Fibroblast of pulmonary artery (primary cell): ENCODE results near the gene NT5E.
"Not testable (repeated sequence)": the region's sequence is repeated elsewhere in the genome, so short reads cannot be mapped to it uniquely, and the experiment has no call there.

ENCODE experiments used
- DNase-seq: peaks from one replicate; pipeline ENCODE4 v3.0.0-alpha.2; 2010; ENCODE audit warnings: low read depth
- H3K4me3 ChIP-seq: replicated peaks from 2 replicates; pipeline ENCODE4 v1.5.1; 2011; ENCODE audit warnings: low read depth, mild to moderate bottlenecking, control low read depth, low read length, moderate library complexity
- TF ChIP-seq, protein P1 (sequence below): IDR thresholded peaks from 2 replicates; pipeline ENCODE4 v1.5.1; 2011; ENCODE audit warnings: mild to moderate bottlenecking, control low read depth, low read length, inconsistent platforms; ENCODE audit errors: missing control alignments

Gene NT5E

DNA sequence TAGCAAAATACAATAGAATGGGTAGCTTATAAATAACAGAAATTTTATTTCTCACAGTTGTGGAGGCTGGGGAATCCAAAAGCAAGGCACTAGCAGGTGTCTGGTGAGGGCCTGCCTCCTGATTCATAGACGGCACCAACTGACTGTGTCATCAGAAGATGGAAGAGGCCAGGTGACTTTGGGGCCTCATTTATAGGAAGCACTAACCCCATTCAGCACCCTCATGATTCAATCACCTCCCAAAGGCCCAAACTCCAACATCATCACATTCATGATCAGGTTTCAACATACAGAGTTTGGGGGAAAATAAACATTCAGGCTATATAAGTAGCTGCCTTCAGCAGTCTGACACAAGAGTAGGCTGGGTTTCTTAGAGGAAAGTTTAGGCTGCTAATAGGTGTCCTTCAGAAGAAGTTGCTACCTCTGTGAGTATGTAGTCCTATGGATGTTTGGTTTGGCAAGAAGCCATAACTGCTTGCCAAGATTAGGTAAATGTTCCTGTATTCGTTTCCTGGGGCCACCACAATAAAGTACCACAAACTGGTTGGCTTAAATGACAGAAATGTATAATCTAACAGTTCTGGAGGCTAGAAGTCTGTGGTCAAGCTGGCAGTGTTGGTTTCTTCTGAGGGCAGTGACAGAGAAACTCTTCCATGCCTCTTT lies 48.8 kb downstream of the NT5E start:
- no peak overlapping the region for H3K4me3 ChIP-seq
- peak; percentile 59 for DNase-seq
- TF ChIP-seq, protein P1, sequence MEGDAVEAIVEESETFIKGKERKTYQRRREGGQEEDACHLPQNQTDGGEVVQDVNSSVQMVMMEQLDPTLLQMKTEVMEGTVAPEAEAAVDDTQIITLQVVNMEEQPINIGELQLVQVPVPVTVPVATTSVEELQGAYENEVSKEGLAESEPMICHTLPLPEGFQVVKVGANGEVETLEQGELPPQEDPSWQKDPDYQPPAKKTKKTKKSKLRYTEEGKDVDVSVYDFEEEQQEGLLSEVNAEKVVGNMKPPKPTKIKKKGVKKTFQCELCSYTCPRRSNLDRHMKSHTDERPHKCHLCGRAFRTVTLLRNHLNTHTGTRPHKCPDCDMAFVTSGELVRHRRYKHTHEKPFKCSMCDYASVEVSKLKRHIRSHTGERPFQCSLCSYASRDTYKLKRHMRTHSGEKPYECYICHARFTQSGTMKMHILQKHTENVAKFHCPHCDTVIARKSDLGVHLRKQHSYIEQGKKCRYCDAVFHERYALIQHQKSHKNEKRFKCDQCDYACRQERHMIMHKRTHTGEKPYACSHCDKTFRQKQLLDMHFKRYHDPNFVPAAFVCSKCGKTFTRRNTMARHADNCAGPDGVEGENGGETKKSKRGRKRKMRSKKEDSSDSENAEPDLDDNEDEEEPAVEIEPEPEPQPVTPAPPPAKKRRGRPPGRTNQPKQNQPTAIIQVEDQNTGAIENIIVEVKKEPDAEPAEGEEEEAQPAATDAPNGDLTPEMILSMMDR: no peak

DNA sequence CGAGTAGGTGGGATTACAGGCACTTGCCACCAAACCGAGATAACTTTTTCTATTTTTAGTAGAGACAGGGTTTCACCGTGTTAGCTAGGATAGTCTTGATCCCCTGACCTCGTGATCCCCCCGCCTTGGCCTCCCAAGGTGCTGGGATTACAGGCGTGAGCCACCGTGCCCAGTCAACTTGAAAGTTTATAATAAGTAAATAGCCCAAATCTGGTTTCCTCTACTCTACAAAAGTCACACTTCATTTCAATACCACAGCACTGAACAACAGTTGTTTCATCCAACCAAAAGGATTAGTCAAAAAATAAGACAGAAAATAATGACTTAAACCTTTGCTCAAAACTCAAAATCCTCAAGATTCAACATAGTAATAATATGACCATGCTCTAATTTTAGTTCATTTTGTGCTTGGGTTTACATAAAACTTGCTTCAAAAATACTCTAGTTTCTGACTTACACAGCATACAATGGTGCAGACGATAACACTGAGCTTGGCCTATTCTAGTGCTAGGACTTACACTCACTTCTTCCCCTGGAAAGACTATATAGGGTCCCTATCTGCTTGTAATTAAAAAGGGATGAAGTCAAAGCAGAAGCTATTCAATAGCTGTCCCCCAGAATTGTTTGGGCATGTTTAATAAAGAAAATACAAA lies 56.7 kb downstream of the NT5E start:
- TF ChIP-seq, protein P1: no peak
- no peak for DNase-seq
- no peak overlapping the region for H3K4me3 ChIP-seq

- peak; percentile 44 for DNase-seq
- TF ChIP-seq, protein P1: no peak
- H3K4me3 ChIP-seq: no peak overlapping the region
These were observed 66.3 kb downstream of the NT5E start for GRCh38 chr6:85516168-85516567.

GRCh38 chr6:85524281-85524680 lies 74.4 kb downstream of the NT5E start:
- DNase-seq, H3K4me3 ChIP-seq: not testable (repeated sequence)

DNA sequence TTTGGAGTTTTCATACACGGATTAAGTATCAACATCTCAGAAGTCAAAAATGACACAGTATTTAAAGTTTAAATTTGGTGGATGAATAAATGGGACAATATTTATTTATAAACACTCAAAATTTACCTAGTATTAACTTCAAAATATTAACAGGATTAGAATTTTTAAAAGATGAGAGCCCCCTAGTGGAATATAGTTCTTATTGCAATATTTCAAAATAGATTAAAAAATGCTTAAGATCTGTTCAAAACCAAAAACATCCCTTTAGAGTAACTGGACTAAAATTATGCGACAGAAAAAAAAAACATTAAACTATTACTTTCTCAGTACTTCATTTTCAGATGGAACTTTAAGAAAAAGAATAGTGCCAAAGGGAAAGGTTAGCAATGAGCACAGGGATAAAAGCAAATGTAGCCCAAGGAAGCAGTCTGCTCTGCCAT lies 87.2 kb downstream of the NT5E start:
- peak; percentile 35 for DNase-seq
- H3K4me3 ChIP-seq: no peak overlapping the region
- TF ChIP-seq, protein P1: peak; percentile 41

GRCh38 chr6:85544776-85545175 lies 94.9 kb downstream of the NT5E start:
- H3K4me3 ChIP-seq: no peak overlapping the region
- no peak for DNase-seq
- TF ChIP-seq, protein P1: no peak
